Breast epithelium (tissue), 4 donors: Measurements from ENCODE around the gene HAUS3. TPM values are rescaled to one million over a fixed set of nuclear protein-coding genes. Genes with fewer than 3 reads are reported as not detected.

ENCODE experiments used
- DNase-seq, 2 donors: peaks; one replicate each; pipeline ENCODE4 v3.0.0-alpha.2; 2019; ENCODE audit warnings: low spot score in 2 of 2
- H3K27ac ChIP-seq, 2 donors: fragments of 200-600 bp; sonication (generic) in 1 of 2; one replicate each; pipeline ENCODE4 v1.5.1; 2016 to 2019; ENCODE audit warnings: mild to moderate bottlenecking in 1 of 2
- H3K27me3 ChIP-seq, 2 donors: fragments of 200-600 bp; sonication (generic) in 1 of 2; one replicate each; pipeline versions ENCODE4 v1.5.1 to v1.6.0; 2017 to 2019; ENCODE audit warnings: control low read depth in 1 of 2, mild to moderate bottlenecking in 1 of 2
- H3K36me3 ChIP-seq: fragments of 200-600 bp; one replicate; pipeline ENCODE4 v1.5.1; 2019
- H3K4me1 ChIP-seq, 2 donors: fragments of 200-600 bp; sonication (generic); one replicate each; pipeline ENCODE4 v1.5.1; 2016 to 2019; ENCODE audit warnings: control low read depth in 1 of 2
- H3K4me3 ChIP-seq, 3 donors: fragments of 200-600 bp; sonication (generic); 1 replicate in 2 of 3; 2 replicates in 1 of 3; pipeline ENCODE4 v1.5.1; 2016 to 2019; ENCODE audit warnings: mild to moderate bottlenecking in 3 of 3, moderate library complexity in 2 of 3
- H3K9me3 ChIP-seq, 2 donors: fragments of 200-600 bp; sonication (generic) in 1 of 2; one replicate each; pipeline ENCODE4 v1.5.1; 2016 to 2019; ENCODE audit warnings: control low read depth in 1 of 2
- CTCF ChIP-seq, 3 donors: fragments of 450-650 bp; IDR thresholded peaks; one replicate each; pipeline ENCODE4 v1.5.1; 2016 to 2017; ENCODE audit warnings: antibody characterized with exemption in 3 of 3, mild to moderate bottlenecking in 3 of 3, moderate library complexity in 3 of 3
- POLR2A ChIP-seq: fragments of 450-650 bp; IDR thresholded peaks from one replicate; pipeline ENCODE4 v1.6.1; 2016; ENCODE audit warnings: antibody characterized with exemption, mild to moderate bottlenecking, moderate library complexity
- POLR2AphosphoS5 ChIP-seq, 3 donors: sonication (generic); formaldehyde crosslinking; IDR thresholded peaks; one replicate each; pipeline ENCODE4 v1.6.1; 2017; ENCODE audit warnings: antibody characterized with exemption in 3 of 3
- intact Hi-C: fragments of 100-400 bp; cut with DNase I; formaldehyde crosslinking; loops from one replicate; pipeline ENCODE4 v1.15.1; 2023; ENCODE audit warnings: low total_unique reads
- total RNA-seq, 3 donors: library from RNA; depleted of rRNA; stranded (reverse); fragments of >200 nt; gene quantifications; one replicate each; pipeline ENCODE4 v1.1.0, GENCODE V29; 2016

The HAUS3 gene
- total RNA-seq, 3 donors from 2014 or later, result 14.1 to 19.6 (median 17.4) TPM

GRCh38 chr4:2289311-2289954, 47.5 kb upstream of the HAUS3 start:
- DNase-seq, result peak in 1 of 2 donors; percentile 49
- TF ChIP-seq POLR2AphosphoS5 (IDR thresholded peaks at IDR 0.05) (no peak), POLR2A (no peak), CTCF (IDR thresholded peaks at IDR 0.05) (no peak)

GRCh38 chr4:2288051-2288541, 46.2 kb upstream of the HAUS3 start:
- intact Hi-C loops, result no loop called here
- Histone ChIP-seq H3K27ac (no peak overlapping the region), H3K9me3 (no peaks in the 10 kb centered on the region), H3K4me3 (no peak overlapping the region), H3K4me1 (no peaks in the 10 kb centered on the region), H3K36me3 (no peaks in the 10 kb centered on the region), H3K27me3 (no peaks in the 10 kb centered on the region)
- DNase-seq, result no peak
- TF ChIP-seq POLR2A (no peak), POLR2AphosphoS5 (IDR thresholded peaks at IDR 0.05) (no peak), CTCF (IDR thresholded peaks at IDR 0.05) (no peak)

More at GRCh38 chr4:2289311-2289954, 47.5 kb upstream of the HAUS3 start:
- no peaks in the 10 kb centered on the region for H3K36me3 ChIP-seq
- H3K27me3 ChIP-seq, result no peaks in the 10 kb centered on the region
- no peak overlapping the region for H3K4me3 ChIP-seq
- H3K4me1 ChIP-seq, result no peaks in the 10 kb centered on the region
- no peak overlapping the region for H3K27ac ChIP-seq
- H3K9me3 ChIP-seq, result no peaks in the 10 kb centered on the region
- intact Hi-C loops, result no loop called here

GRCh38 chr4:2287594-2287915, 45.6 kb upstream of the HAUS3 start:
- intact Hi-C loops, result no loop called here
- no peak for TF ChIP-seq CTCF (IDR thresholded peaks at IDR 0.05)
- no peak overlapping the region for H3K4me3 ChIP-seq
- H3K9me3 ChIP-seq, result no peaks in the 10 kb centered on the region
- H3K36me3 ChIP-seq, result no peaks in the 10 kb centered on the region
- H3K27ac ChIP-seq, result no peak overlapping the region
- no peaks in the 10 kb centered on the region for H3K27me3 ChIP-seq
- no peaks in the 10 kb centered on the region for H3K4me1 ChIP-seq
- DNase-seq, result no peak

GRCh38 chr4:2286904-2287593, 45.1 kb upstream of the HAUS3 start:
- TF ChIP-seq CTCF (IDR thresholded peaks at IDR 0.05) (no peak), POLR2A (no peak), POLR2AphosphoS5 (IDR thresholded peaks at IDR 0.05) (no peak)
- H3K36me3 ChIP-seq, result no peaks in the 10 kb centered on the region
- H3K27me3 ChIP-seq, result no peaks in the 10 kb centered on the region
- no peaks in the 10 kb centered on the region for H3K9me3 ChIP-seq
- DNase-seq, result no peak
- no peaks in the 10 kb centered on the region for H3K4me1 ChIP-seq
- no peak overlapping the region for H3K27ac ChIP-seq
- H3K4me3 ChIP-seq, result no peak overlapping the region
- intact Hi-C loops, result no loop called here

- no peak overlapping the region for H3K4me3 ChIP-seq
- no peaks in the 10 kb centered on the region for H3K36me3 ChIP-seq
- no peak overlapping the region for H3K27ac ChIP-seq
- no peak for TF ChIP-seq CTCF (IDR thresholded peaks at IDR 0.05)
- TF ChIP-seq POLR2A, result no peak
- TF ChIP-seq POLR2AphosphoS5 (IDR thresholded peaks at IDR 0.05), result no peak
- no peaks in the 10 kb centered on the region for H3K27me3 ChIP-seq
- intact Hi-C loops, result no loop called here
- H3K9me3 ChIP-seq, result no peaks in the 10 kb centered on the region
- H3K4me1 ChIP-seq, result no peaks in the 10 kb centered on the region
- no peak for DNase-seq
These were observed 43.9 kb upstream of the HAUS3 start for GRCh38 chr4:2285613-2286381.
